IMR-90 (cell line): ENCODE results near the gene ZNF778. TPM values are rescaled to one million over a fixed set of nuclear protein-coding genes. Genes with fewer than 3 reads are reported as not detected.
A peak's percentile ranks its signal among the peaks of the same experiment; 100 is the strongest.

Experiments
- ATAC-seq: fragments of 200-7000 bp; cut with Tn5 transposase; 2 replicates; pipeline ENCODE4 v1.9.1; 2020; ENCODE audit warnings: low read depth, mild to moderate bottlenecking, moderate library complexity
- BruUV-seq: library from RNA; stranded (reverse); fragments of 400-500 nt; replicated peaks from 2 replicates; lab custom pipeline; 2021; lab: Mats Ljungman, UMichigan
- CTCF ChIA-PET: fragments of 300-600 bp; formaldehyde crosslinking; extraction: SDS; loops from one replicate; lab custom pipeline; 2021; ENCODE audit warnings: antibody characterized with exemption; lab: Yijun Ruan, JAX
- POLR2A ChIA-PET: fragments of 300-600 bp; sonication (Branson Sonifier 250); formaldehyde crosslinking; loops from one replicate; lab custom pipeline; 2022; ENCODE audit warnings: antibody characterized with exemption; ENCODE audit not compliant: unreplicated experiment; lab: Charles Lee
- DNase-seq: peaks from one replicate; pipeline ENCODE4 v3.0.0; 2013
- H2AFZ ChIP-seq: replicated peaks from 2 replicates; pipeline ENCODE3; 2013; ENCODE audit warnings: low read length, mild to moderate bottlenecking; ENCODE audit not compliant: poor library complexity
- H2AK5ac ChIP-seq: 2 replicates; pipeline ENCODE4 v1.6.1; 2013; ENCODE audit warnings: low read depth, low read length, inconsistent platforms
- H2AK9ac ChIP-seq: replicated peaks from 2 replicates; pipeline ENCODE3; 2013; ENCODE audit warnings: mild to moderate bottlenecking, low read depth, low read length, moderate library complexity; ENCODE audit not compliant: poor library complexity
- H2BK120ac ChIP-seq: 2 replicates; pipeline ENCODE4 v1.6.1; 2013; ENCODE audit warnings: low read depth, low read length, inconsistent platforms
- H2BK15ac ChIP-seq: 3 replicates; pipeline ENCODE4 v1.6.1; 2013; ENCODE audit warnings: low read depth, low read length, inconsistent platforms
- H2BK20ac ChIP-seq: 2 replicates; pipeline ENCODE4 v1.6.1; 2013; ENCODE audit warnings: low read depth, mild to moderate bottlenecking, inconsistent platforms, low read length, moderate library complexity
- H2BK5ac ChIP-seq: 2 replicates; pipeline ENCODE4 v1.6.1; 2013; ENCODE audit warnings: mild to moderate bottlenecking, low read depth, low read length, inconsistent platforms; ENCODE audit not compliant: poor library complexity, severe bottlenecking
- H3K14ac ChIP-seq: replicated peaks from 2 replicates; pipeline ENCODE4 v1.6.1; 2013; ENCODE audit warnings: low read depth, low read length, inconsistent platforms
- H3K18ac ChIP-seq: 2 replicates; pipeline ENCODE4 v1.6.1; 2013; ENCODE audit warnings: low read depth, low read length, control low read depth
- H3K23ac ChIP-seq: 2 replicates; pipeline ENCODE4 v1.6.1; 2013; ENCODE audit warnings: low read depth, low read length, inconsistent platforms
- H3K27ac ChIP-seq: 2 replicates; pipeline ENCODE4 v1.5.1; 2013; ENCODE audit warnings: mild to moderate bottlenecking, control low read depth, low read length; ENCODE audit not compliant: insufficient read depth
- H3K27me3 ChIP-seq: 2 replicates; pipeline ENCODE4 v1.6.1; 2013; ENCODE audit warnings: low read length; ENCODE audit not compliant: control insufficient read depth, insufficient read depth
- H3K36me3 ChIP-seq: 2 replicates; pipeline ENCODE4 v1.6.1; 2013; ENCODE audit warnings: low read length, mixed read lengths; ENCODE audit not compliant: control insufficient read depth, insufficient read depth
- H3K4ac ChIP-seq: 2 replicates; pipeline ENCODE4 v1.6.1; 2013; ENCODE audit warnings: low read depth, low read length, inconsistent platforms
- H3K4me1 ChIP-seq: 2 replicates; pipeline ENCODE4 v1.6.1; 2013; ENCODE audit warnings: low read length, mixed read lengths; ENCODE audit not compliant: control insufficient read depth, insufficient read depth
- H3K4me2 ChIP-seq: 2 replicates; pipeline ENCODE4 v1.6.1; 2013; ENCODE audit warnings: low read depth, mild to moderate bottlenecking, control low read depth, low read length, moderate library complexity
- H3K4me3 ChIP-seq: 2 replicates; pipeline ENCODE4 v1.5.1; 2013; ENCODE audit warnings: low read depth, mild to moderate bottlenecking, control low read depth, low read length, moderate library complexity; ENCODE audit not compliant: insufficient read depth
- H3K56ac ChIP-seq: 2 replicates; pipeline ENCODE4 v1.6.1; 2013; ENCODE audit warnings: low read length, inconsistent platforms; ENCODE audit not compliant: insufficient read depth; ENCODE audit errors: extremely low read depth
- H3K79me1 ChIP-seq, 2 experiments: 2 replicates each; pipeline ENCODE4 v1.6.1; 2013; ENCODE audit warnings: low read length in 2 of 2, inconsistent platforms in 1 of 2, low read depth in 1 of 2
- H3K9ac ChIP-seq: 2 replicates; pipeline ENCODE4 v1.6.1; 2013; ENCODE audit warnings: low read depth, low read length, control low read depth
- H3K9me1 ChIP-seq: 2 replicates; pipeline ENCODE4 v1.6.1; 2013; ENCODE audit warnings: low read length, inconsistent platforms; ENCODE audit not compliant: insufficient read depth
- H3K9me3 ChIP-seq: 2 replicates; pipeline ENCODE4 v1.6.1; 2013; ENCODE audit warnings: low read length; ENCODE audit not compliant: control insufficient read depth, insufficient read depth
- H4K20me1 ChIP-seq: 2 replicates; pipeline ENCODE4 v1.6.1; 2013; ENCODE audit warnings: low read length, inconsistent platforms; ENCODE audit not compliant: insufficient read depth
- H4K5ac ChIP-seq: 2 replicates; pipeline ENCODE4 v1.6.1; 2013; ENCODE audit warnings: mild to moderate bottlenecking, low read depth, low read length, control low read depth
- H4K8ac ChIP-seq, 2 experiments: 2 replicates each; pipeline ENCODE4 v1.6.1; 2013; ENCODE audit warnings: low read depth in 2 of 2, low read length in 2 of 2, control low read depth in 1 of 2, inconsistent platforms in 1 of 2
- H4K91ac ChIP-seq: 2 replicates; pipeline ENCODE4 v1.6.1; 2013; ENCODE audit warnings: low read depth, low read length, inconsistent platforms; ENCODE audit not compliant: insufficient read depth
- FOS ChIP-seq: fragments of 150-350 bp; IDR thresholded peaks from 2 replicates; pipeline ENCODE4 v1.6.1; 2016; ENCODE audit warnings: low read depth, low read length
- WGBS, 2 experiments: methylation state at CpG; one replicate each; pipeline versions ENCODE4 v1.1.5 to v1.1.7; 2013; ENCODE audit warnings: missing lambda C conversion rate in 2 of 2; ENCODE audit not compliant: insufficient read length in 1 of 2; ENCODE audit errors: extremely low coverage in 2 of 2; 5-methylcytosine and 5-hydroxymethylcytosine counted together
- dilution Hi-C: fragments of 300-500 bp; cut with HindIII; formaldehyde crosslinking; loops from one replicate; pipeline ENCODE4 v1.14.3; 2018; ENCODE audit warnings: low sequenced_read_pairs; ENCODE audit not compliant: unreplicated experiment
- in situ Hi-C: fragments of 300-500 bp; cut with MboI; formaldehyde crosslinking; loops from 3 replicates; pipeline ENCODE4 v1.14.3; 2019; ENCODE audit warnings: low sequenced_read_pairs, inconsistent platforms, mixed read lengths
- intact Hi-C: fragments of 100-400 bp; cut with micrococcal nuclease; formaldehyde crosslinking; loops from 2 replicates; pipeline ENCODE4 v1.10.0; 2022
- polyA plus RNA-seq, 3 experiments: library from polyadenylated mRNA; depleted of rRNA; stranded (reverse); fragments of >200 nt; gene quantifications; 2 replicates each; pipeline ENCODE4 v1.2.3, GENCODE V29; 2012; ENCODE audit warnings: low replicate concordance in 1 of 3
- total RNA-seq: library from RNA; depleted of rRNA; stranded (reverse); fragments of >200 nt; gene quantifications from 2 replicates; pipeline ENCODE4 v1.2.3, GENCODE V29; 2012
- TF ChIP-seq, protein P1 (sequence below): conservative IDR thresholded peaks from 2 replicates; pipeline ENCODE4 v1.5.1; 2012; ENCODE audit warnings: mild to moderate bottlenecking, low read depth, low read length, improper control_type of control experiment

The ZNF778 gene
- total and polyA plus RNA-seq, 2 of the 4 experiments (the other 2 are of a cell fraction): 5.6 to 9.9 TPM

DNA sequence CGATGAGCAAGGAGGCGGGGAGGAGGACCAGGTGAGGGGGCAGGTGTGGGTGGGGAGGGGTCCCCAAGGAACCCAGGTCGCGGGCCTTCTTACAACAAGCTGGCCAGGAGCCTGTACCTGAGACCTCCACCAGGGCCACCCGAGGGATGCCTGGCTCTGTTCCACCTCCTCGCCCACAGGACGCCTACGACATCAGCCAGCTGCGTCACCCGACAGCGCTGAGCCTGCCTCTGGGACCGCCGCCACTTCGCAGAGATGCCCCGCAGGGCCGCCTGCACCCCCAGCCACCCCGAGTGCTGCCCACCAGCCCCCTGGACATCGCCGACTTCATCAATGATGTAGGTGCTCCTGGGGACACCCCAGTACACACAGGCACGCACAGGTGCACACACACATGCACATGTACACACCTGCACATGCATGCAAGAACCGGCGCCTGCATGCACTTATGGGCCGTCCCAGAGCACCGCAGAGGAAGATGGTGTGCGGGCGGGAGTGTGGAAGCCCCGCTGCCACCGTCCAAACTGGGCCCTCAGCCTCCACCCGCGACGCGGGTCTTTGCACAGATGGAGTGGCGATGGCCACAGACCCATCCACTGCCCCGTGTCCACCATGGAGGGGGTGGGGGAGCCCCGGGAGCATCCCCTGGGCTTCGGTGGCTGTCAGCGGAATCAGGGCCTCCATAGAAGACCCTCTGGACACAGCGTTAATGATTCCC, 23.8 kb upstream of the ZNF778 start:
- H2BK5ac ChIP-seq: no peak overlapping the region
- H3K27me3 ChIP-seq: peaks cover under 1% of the 10 kb centered on the region; the same call in 1 of the 2 replicates
- intact Hi-C loops (no loop called here), in situ Hi-C loops (no loop called here), dilution Hi-C loops (no loop called here)
- no peaks in the 10 kb centered on the region for H3K36me3 ChIP-seq
- no peak overlapping the region for H3K56ac ChIP-seq
- WGBS, 2 experiments: 62% methylated on average over 19 of the region's 38 CpGs; no CpG with 5 or more reads in 1 of the 2 experiments
- H3K14ac ChIP-seq: no peak overlapping the region
- no peak overlapping the region for H4K5ac ChIP-seq
- no peak for DNase-seq
- peak overlapping the region; percentile 55 for H2AK9ac ChIP-seq
- TF ChIP-seq, protein P1, sequence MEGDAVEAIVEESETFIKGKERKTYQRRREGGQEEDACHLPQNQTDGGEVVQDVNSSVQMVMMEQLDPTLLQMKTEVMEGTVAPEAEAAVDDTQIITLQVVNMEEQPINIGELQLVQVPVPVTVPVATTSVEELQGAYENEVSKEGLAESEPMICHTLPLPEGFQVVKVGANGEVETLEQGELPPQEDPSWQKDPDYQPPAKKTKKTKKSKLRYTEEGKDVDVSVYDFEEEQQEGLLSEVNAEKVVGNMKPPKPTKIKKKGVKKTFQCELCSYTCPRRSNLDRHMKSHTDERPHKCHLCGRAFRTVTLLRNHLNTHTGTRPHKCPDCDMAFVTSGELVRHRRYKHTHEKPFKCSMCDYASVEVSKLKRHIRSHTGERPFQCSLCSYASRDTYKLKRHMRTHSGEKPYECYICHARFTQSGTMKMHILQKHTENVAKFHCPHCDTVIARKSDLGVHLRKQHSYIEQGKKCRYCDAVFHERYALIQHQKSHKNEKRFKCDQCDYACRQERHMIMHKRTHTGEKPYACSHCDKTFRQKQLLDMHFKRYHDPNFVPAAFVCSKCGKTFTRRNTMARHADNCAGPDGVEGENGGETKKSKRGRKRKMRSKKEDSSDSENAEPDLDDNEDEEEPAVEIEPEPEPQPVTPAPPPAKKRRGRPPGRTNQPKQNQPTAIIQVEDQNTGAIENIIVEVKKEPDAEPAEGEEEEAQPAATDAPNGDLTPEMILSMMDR: no peak
- TF ChIP-seq FOS: no peak
- H3K4ac ChIP-seq: no peak overlapping the region
- H3K9me3 ChIP-seq: no peaks in the 10 kb centered on the region
- ChIA-PET CTCF (no interaction called here), POLR2A (no interaction called here)
- BruUV-seq: no TSS peak
- H3K9ac ChIP-seq: no peak overlapping the region
- peak overlapping the region in 1 of 2 experiments; percentile 69; a peak in 1 of 4 replicates for H4K8ac ChIP-seq
- no peak overlapping the region for H3K18ac ChIP-seq
- H2BK15ac ChIP-seq: no peak overlapping the region
- H3K9me1 ChIP-seq: peaks cover 3% of the 10 kb centered on the region; the same call in 1 of the 2 replicates
- H2AK5ac ChIP-seq: peak overlapping the region; percentile 50; the same call in 1 of the 2 replicates
- peak overlapping the region; percentile 18; the same call in 1 of the 2 replicates for H3K27ac ChIP-seq
- no peak overlapping the region for H3K23ac ChIP-seq
- no peak for ATAC-seq
- peaks cover 6% of the 10 kb centered on the region for H3K4me1 ChIP-seq
- H2BK20ac ChIP-seq: no peak overlapping the region
- no peaks in the 10 kb centered on the region for H3K79me1 ChIP-seq
- peak overlapping the region; percentile 39; the same call in 1 of the 2 replicates for H3K4me3 ChIP-seq
- H4K91ac ChIP-seq: no peak overlapping the region
- peak overlapping the region; percentile 87 for H2AFZ ChIP-seq
- H2BK120ac ChIP-seq: no peak overlapping the region
- no peaks in the 10 kb centered on the region; the same call in 1 of the 2 replicates for H4K20me1 ChIP-seq
- H3K4me2 ChIP-seq: peak overlapping the region; percentile 70
